Hematopoietic multipotent progenitor cell treated with erythropoietin and hydrocortisone succinate and interleukin-3 and kit ligand, for 4 days (in vitro differentiated cells): Measurements from ENCODE around the gene DNPH1.
A peak's percentile ranks its signal among the peaks of the same experiment; 100 is the strongest.

ENCODE experiments used
- DNase-seq: peaks from one replicate; pipeline ENCODE4 v3.0.0-alpha.2; 2015

The DNPH1 gene

DNA sequence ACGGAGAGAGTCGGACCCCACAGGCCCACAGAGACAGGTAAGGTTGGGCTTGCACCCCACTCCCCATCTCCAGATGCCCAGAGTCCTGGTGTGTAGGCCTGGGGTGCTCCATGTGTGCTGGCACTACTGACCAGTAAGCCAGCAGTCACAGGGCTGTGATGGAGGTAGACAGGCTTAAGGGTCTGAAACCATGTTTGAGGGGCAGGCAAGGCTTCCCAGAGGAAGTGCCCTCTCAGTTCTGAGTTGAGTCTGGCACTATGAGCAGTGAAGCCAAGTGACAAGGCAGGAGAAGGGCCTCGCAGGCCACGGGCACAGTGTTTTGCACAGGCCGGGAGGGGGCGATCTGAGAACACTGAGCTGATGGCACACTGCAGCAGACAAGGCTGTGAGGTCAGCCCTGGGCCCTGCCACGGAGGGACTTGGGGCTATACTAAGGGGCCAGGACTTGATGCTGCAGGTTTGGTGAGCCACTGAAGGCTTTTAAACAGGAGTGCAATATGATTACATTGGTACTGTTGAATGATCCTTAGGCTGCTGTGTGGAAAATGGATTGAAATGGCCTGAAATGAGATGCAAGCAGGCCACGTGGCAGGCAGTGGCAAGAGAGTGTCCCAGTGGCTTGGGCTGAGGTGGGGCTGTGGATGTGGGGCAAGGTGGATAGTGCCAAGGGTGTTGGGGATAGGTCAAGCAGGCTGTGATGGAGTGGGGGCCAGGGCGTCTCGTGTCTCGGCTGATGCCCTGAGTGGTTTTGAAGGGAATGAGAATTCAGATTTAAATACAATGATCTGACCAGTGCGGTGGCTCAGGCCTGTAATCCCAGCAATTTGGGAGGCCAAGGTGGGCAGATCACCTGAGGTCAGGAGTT, 34.3 kb upstream of the DNPH1 start:
- DNase-seq, result peak; percentile 88

DNA sequence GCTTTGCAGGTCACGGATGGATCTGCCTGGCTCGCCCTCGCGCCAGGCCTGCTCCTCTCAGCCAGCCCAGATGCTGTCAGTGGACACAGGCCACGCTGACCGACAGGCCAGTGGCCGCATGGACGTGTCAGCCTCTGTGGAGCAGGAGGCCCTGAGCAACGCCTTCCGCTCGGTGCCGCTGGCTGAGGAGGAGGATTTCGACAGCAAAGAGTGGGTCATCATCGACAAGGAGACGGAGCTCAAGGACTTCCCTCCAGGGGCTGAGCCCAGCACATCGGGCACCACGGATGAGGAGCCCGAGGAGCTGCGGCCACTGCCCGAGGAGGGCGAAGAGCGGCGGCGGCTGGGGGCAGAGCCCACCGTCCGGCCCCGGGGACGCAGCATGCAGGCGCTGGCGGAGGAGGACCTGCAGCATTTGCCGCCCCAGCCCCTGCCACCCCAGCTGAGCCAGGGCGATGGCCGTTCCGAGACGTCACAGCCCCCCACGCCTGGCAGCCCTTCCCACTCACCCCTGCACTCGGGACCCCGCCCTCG, 33.6 kb upstream of the DNPH1 start:
- DNase-seq, result no peak

DNA sequence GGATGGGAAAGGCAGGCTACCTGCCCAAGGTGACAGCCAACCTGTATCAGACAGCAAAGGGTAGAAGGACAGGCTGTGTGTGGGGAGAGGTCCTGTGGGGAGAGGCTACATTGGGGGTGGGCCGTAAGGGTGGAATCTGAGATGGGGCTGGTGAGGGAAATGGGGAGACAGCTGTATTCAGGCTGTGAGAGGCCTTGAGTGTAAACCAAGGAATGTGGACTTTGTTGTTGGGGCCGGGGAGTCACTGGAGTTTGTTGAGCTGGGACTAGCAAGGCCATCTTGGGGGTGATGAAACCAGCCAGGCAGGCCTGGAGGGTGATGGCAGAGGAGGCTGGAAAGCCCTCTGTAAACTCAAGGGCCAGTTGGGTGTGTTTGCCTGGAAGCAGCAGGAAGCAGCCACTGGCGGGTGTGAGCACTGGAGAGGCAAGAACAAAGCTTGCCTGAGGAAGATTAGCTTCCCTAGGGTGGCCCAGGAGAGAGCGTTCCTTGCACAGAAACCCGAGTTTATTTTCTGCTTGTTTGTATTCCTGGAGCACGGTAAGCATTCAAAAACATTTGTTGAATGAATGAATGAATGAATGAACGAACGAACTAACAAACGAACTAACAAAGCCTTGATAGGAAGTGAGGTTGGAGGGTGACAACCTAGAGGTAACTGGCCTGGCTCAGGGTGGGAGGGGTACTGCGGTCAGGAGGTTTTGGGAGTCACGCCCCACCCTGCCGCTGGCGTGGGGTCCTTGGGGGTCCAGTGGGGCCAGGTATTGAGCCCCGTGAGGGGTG, 32.9 kb upstream of the DNPH1 start:
- DNase-seq, result no peak

DNA sequence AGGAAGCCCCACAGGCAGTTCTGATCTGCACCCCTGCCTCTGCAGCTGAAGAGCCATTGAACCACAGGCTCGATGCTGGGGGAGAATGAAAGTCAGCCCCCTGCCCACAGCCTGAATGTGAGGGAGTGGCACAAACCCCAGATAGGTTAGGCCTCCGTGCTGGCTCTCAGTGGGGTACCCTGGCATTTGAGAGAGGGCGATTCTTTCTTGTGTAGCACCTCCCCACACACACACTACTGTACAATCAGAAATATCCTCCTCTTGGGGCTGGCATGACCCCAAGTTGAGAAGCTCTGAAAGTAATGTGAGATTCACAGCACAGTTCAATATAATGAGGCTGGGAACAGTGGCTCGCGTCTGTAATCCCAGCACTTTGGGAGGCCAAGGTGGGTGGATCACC, 31.9 kb upstream of the DNPH1 start:
- DNase-seq, result no peak

DNA sequence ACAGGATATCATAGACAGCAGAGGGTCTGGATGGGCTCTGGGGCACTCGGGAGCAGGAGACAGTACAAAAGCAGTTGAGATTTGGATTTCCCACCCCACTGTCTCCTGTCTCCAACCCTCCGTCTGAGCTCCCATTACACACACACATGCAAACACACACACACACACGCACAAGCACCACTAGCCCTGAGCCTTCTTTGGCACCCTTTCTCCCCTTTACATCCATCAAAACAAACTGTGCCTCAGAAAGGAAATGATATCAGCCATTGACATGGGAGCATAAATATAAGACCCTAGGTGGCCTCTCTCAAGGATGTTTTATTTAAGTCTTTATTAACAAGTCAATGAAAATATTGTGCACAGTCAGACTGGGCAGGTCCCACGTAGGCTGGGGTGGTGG, 31.5 kb upstream of the DNPH1 start:
- DNase-seq, result no peak

DNA sequence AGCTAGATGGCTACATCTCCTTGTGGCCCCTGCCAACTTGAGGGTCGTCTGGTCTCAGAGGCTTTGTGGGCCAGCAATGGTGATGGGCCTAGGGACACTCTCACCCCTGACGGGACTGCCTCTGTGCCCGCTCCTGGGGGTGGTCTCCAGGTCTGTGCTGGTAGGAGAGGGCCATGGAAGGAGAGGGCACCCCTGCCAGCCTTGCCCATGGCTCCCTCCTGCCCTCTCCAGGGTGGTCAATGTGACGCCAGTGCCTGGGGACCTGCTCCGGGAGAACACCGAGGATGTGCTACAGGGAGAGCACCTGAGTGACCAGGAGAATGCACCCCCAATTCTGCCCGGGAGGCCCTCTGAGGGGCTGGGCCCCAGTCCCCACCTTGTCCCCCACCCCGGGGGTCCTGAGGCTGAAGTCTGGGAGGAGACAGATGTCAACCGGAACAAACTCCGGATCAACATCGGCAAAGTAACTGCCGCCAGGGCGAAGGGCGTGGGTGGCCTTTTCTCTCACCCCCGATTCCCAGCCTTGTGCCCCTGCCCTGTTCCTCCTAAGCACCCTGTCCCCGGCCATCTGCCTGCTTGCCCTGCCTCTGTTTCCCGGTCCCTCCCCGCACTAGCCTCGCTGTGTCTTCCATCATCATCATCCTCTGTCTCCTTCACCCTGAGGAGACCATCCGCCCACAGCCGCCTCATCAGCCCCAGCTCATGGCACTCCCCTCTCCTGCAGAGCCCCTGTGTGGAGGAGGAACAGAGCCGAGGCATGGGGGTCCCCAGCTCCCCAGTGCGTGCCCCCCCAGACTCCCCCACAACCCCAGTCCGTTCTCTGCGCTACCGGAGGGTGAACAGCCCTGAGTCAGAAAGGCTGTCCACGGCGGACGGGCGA, 29.8 kb upstream of the DNPH1 start:
- no peak for DNase-seq

DNA sequence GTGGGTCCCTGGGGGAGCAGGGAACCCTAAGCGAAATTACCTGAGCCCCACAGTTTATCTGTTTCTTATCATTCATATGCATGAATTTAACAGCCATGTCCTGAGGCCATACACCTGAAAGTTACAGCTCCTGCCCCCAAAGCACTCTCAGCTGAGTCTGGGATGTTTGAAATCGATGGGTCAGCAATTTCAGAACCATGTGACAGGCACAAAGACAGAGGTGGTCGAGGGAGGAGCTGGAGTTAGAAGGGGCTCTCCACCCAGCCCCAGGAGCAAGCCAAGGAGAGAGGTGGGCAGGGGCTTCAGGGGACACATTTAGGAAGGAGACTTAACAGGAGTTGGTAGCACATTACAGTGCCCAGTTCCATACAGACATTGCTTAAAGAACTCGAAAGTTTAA, 28.9 kb upstream of the DNPH1 start:
- no peak for DNase-seq

DNA sequence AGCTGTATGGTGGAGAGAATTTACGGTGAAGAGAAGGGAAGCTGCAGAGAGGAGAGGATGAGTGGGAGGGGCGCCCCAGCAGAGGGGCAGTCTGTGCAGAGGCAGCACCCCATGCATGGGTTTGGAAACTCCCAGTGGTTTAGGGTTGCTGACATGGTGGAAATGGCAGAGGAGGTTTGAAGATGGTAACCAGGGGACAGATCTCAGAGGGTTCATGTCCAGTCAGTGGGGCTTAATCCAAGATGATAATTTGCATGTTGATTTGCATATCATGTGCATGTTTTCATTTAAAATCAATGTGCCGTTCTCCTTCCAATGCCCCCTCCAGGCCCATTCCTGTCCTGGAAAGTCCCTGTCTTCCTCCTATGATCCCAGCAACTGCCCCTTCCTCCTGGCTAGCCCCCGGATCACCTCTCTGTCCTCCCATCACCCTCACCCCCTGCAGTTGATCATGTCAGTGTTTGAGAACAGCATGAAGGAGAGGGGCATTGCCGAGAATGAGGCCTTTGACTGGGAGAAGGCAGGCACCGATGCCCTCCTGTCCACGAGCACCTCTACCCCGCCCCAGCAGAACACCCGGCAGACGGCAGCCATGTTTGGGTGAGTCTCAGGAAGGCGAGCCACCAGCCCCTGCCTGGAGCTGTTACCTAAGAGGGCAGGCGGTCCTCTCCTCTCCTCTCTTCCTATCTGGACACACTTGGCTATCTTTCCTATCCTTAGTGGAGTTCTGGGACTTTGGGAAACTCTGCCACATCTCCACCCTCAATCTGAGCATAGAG, 28.3 kb upstream of the DNPH1 start:
- no peak for DNase-seq

DNA sequence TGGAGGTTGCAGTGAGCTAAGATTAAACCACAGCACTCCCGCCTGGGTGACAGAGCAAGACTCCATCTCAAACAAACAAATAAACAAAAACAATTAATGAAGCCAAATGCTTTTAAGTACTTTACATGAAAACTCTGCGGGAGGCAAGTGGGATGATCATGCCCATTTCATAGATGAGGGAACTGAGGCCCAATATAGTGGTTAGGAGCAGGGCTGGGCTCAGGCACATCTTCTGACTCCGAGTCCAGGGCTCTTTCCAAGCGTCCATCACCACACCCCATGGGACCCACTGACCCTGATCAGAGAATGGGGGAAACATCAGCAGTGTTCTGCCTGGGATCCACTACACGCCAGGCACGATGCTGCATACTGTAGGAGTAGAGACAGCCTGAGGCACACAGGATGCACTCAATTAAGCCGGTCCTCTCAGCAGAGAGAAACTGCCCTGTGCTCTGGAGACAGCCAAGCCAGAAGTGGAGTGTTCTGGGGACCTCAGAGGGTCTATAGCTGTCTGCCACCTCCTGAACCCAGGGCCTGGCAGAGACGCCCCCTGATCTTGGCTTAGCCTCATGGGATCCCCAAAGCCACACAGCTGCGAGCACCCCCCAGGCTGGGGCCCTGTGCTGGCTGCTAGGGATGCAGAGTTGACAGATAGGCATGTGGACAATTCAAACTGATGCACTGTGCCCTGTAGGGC, 27.5 kb upstream of the DNPH1 start:
- no peak for DNase-seq

DNA sequence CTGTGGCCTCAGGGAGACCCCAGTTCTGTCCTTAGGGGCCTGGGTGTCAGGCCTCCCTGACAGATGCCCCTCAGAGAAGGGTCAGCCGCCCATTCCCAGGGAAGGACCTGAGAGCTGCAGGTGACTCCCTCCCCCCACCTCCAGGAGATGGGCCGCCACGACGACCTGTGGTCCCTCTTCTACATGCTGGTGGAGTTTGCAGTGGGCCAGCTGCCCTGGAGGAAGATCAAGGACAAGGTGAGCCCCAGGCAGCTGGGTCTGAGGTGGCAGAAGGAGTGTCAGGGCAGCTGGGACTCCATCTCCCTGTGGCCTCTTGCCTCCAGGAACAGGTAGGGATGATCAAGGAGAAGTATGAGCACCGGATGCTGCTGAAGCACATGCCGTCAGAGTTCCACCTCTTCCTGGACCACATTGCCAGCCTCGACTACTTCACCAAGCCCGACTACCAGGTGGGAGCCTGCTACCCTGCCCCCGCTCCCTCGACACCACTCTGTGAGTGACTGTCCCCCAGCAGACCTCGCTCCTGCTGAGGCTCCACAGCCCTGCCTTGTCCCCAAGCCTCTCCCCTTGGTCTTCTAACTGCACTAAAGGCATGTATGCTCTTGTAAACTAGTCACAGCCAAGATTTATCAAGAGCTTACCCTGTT, 26.2 kb upstream of the DNPH1 start:
- no peak for DNase-seq

DNA sequence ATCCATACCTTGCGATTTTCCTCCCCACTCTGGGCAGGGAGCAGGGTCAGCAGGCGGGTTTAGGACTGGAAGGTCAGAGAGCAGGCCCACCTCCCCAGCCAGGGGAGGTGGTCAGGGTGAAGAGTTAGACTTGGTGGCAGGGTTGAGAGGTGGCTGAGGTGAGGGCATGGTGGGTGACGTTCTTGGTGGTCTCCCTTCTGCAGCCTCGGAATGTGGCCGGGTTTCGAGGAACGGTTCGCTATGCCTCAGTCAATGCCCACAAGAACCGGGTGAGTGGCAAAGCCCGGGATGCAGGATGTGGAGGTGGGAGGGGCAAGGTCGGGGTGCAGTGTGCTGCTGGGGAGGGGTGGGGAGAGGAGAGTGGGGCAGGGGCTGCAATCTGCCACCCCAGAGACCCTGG, 25.6 kb upstream of the DNPH1 start:
- no peak for DNase-seq

DNA sequence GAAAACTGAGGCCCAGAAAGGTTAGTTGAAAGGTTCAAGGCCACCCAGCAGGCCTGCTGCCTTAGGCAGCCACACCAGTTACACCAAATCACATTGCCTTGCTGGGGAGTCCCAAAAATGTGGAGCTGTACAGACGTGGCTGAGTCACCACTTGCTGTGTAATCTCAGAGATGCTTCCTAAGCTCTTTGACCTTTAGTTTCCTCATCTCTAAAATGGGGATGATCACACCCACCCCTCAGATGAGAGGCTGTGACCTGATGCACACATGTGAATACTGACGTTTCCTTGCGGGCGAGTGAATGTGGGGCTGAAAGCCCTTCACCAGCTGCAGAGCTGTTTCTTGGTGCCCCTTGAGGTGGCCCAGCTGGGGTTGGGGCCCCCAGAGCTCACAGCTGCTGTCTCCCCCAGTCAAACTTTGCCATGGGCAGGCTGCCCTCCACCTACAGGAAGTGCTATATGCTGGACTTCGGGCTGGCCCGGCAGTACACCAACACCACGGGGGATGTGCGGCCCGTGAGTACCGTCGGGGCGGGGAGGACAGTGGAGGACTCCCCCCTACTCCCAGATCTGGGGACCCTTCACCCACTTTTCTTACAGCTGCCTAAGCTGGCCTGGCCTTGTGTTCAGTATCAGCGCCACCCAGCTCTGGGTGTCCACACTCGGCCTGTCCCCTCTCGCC, 25.0 kb upstream of the DNPH1 start:
- DNase-seq, result no peak

DNA sequence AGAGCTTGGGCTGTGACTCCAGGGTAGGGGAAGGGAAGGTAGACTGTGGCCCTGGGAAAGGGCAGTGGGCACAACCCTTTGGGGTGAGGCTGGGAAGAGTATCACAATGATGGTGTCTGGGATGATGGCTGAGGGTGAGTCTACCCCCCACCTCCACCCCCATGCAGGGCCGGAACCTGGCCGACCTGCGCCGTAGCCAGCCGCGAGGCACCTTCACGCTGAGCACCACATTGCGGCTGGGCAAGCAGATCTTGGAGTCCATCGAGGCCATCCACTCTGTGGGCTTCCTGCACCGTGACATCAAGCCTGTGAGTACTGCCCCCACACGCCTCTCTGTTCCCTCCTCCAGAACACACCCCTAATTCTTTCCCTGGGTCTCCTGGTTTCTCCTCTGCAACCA, 24.1 kb upstream of the DNPH1 start:
- DNase-seq, result no peak

DNA sequence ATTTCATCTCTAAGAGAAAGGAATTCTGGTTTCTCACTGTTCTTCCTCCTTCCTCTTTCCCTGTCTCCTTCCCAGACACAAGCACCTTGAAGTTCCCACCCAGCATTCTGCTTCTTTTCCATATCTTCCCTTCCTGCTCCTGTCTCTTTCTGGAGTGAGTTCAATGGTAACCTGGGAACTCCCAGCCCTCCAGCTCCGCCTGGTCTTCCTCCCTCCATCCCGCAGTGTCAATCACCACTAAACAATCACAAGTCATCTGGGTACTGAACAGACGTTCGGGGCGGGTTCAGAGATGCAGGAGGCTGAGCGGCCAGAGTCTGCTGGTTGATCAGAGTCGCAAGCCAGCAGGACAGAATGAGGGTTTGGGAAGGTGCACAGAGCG, 21.7 kb upstream of the DNPH1 start:
- no peak for DNase-seq

DNA sequence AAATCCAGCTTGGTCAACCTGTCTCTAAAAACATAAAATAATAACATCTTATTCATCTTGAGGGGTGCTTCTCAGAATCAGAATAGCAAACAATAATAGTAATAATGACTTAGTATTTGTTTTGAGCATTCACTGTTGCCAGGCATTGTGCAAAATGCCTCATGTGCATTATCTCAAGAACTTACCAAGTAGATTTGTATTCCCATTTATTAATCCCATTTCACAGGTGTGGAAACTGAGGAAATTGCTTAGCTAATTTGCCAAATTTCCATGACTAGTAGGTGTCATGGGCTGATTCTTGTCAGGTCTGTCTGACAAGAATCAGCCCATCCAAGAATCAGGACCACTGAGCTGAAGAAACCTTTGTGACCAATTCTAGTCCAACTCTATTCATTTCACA, 19.5 kb upstream of the DNPH1 start:
- no peak for DNase-seq

DNA sequence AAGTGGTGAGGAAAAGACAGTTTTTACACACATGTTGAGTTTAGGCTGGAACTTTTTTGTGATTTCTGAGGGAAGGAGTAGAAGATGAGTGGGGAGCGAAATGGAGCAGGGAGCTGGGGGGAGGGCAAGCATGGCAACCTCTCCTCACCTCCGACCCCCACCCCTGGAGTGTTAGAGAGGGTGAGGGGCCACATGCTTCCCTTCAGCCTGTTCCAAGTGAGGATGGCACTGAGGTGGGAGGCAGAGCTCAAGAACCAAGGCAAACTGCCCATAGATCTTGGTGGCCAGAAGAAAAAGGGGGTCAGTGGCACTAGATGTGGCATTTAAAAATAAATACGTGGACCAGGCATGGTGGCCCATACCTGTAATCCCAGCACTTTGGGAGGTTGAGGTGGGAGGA, 18.8 kb upstream of the DNPH1 start:
- DNase-seq, result no peak

DNA sequence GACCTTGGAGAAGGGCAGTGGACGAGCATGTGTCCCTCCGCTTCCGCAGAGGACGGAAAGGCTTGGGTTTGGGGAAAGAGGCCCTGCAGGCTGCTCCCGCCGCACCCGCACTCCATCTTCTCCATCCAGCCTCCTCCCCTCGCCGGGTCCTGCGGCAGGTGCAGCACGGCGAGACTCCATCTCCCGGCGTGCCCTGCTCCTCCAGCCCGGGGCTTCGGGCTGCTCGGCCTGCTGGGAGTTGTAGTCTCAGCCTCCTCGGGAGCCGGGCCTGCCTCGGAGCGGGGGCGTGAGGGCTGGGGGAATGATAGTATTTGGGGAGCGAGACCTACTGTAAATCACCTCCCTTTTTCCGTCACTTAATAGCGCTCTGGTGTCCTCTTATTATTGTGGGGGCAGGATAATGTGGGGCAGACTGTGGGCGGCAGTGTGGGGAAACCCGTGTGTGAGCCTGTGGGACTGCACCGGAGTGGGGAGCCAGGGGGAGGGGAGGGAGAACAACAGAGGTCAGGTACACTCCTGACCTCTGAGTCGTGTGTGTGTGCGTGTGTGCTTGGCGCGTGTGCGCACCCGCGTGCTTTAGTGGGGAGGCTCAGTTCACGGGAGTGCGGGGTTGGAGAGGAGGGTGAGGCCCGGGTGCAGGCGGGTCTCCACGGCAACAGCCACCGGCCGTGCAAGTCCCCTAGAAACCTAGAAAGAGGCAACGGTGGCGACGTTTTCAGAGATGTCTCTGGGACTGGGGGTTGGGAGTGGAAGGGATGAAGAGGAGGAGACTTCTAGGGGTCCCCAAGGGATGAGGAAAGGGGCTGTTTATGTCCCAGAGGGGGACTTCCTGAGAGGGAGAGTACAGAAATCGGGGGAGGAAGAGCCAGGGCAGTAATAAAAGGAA, 18.1 kb upstream of the DNPH1 start:
- peak; percentile 91 for DNase-seq

DNA sequence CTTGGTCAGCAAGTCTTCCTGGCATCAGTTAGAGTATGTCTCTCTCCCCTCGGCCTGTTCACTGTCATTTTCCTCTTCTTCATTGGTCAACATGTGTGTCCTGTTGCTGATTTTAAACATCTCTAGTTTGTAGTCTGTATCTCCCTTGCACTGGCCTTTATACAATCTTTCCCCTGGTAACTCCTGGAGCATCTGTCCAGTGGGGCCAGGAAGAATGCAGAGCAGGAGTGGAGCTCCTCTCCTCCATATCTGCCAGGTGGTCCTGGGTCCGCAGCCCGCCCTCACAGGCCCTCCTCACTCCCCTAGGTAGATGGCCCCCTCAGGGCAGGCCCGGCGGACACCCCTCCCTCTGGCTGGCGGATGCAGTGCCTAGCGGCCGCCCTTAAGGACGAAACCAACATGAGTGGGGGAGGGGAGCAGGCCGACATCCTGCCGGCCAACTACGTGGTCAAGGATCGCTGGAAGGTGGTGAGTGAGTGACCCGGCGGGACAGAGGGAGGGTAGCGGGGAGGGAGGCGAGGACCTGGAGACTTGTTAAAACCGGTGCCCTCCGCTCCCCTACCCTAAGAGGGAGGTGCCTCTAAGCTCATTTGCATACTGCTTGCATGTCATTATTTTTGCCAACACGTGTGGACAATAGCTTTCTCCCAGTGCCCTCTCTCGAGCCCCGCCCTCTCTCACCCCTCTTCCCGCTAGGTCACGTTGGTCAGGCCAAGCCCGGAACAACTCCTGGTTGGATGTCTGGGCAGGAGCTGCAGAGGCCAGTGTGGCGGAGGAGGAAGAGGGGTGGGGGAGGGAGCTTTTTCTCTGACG, 17.2 kb upstream of the DNPH1 start:
- peak; percentile 81 for DNase-seq
